Lower lobe of right lung (tissue), 2 donors: ENCODE data around the gene MGMT. TPM values are rescaled to one million over a fixed set of nuclear protein-coding genes. Genes with fewer than 3 reads are reported as not detected.

ENCODE experiments used
- ATAC-seq, 2 donors: fragments of 200-7000 bp; cut with Tn5 transposase; one replicate each; pipeline ENCODE4 v1.9.1; 2020 to 2022; ENCODE audit warnings: mild to moderate bottlenecking in 2 of 2, moderate library complexity in 2 of 2
- DNase-seq: peaks from one replicate; pipeline ENCODE4 v3.0.0-alpha.2; 2020
- H3K27ac ChIP-seq: fragments of 200-600 bp; one replicate; pipeline ENCODE4 v1.8.0; 2022
- H3K27me3 ChIP-seq: fragments of 200-600 bp; one replicate; pipeline ENCODE4 v1.8.0; 2022; ENCODE audit warnings: low read depth
- H3K36me3 ChIP-seq: fragments of 200-600 bp; one replicate; pipeline ENCODE4 v1.8.0; 2022; ENCODE audit warnings: mild to moderate bottlenecking
- H3K4me1 ChIP-seq: fragments of 200-600 bp; one replicate; pipeline ENCODE4 v1.8.0; 2022
- H3K4me3 ChIP-seq: fragments of 200-600 bp; one replicate; pipeline ENCODE4 v1.8.0; 2022; ENCODE audit warnings: mild to moderate bottlenecking
- H3K9me3 ChIP-seq: fragments of 200-600 bp; one replicate; pipeline ENCODE4 v1.8.0; 2022
- intact Hi-C: fragments of 100-400 bp; cut with DNase I; formaldehyde crosslinking; loops from one replicate; pipeline ENCODE4 v1.11.0; 2022
- total RNA-seq: library from RNA; stranded (reverse); fragmentation: NEBNext Ultra II Directional; extraction: Animal tissue kit (Norgen Biotek cat#: 25700); gene quantifications from one replicate; pipeline ENCODE4 v1.2.1, GENCODE V29; 2021
- TF ChIP-seq, protein P1 (sequence below): fragments of 200-600 bp; IDR thresholded peaks from one replicate; pipeline ENCODE4 v1.8.0; 2022; ENCODE audit warnings: antibody characterized with exemption, mild to moderate bottlenecking
- donor health status: DM: no; HTN: yes; CAD: no; lungs with severe emphysema.

MGMT gene
- total RNA-seq, 1 donor from 2014 or later = 19.9 TPM

DNA sequence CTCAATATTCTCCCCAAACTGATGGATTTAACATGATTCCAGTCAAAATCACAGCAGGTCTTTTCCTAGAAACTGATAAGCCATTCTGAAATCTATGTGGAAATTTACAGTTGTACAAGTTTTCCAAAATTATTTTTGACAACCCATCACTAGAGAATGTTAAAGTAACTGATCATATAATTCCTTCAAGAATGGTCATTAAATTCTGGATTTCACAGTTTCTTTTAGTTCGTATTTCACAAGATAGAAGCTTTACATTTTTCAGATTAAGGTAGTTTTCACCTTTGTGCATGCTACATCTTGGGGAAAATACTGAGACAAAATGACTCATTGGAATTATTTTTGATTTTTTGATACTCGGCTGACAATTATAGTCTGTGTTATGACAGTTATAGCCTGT, 174.3 kb downstream of the MGMT start:
- TF ChIP-seq, protein P1, sequence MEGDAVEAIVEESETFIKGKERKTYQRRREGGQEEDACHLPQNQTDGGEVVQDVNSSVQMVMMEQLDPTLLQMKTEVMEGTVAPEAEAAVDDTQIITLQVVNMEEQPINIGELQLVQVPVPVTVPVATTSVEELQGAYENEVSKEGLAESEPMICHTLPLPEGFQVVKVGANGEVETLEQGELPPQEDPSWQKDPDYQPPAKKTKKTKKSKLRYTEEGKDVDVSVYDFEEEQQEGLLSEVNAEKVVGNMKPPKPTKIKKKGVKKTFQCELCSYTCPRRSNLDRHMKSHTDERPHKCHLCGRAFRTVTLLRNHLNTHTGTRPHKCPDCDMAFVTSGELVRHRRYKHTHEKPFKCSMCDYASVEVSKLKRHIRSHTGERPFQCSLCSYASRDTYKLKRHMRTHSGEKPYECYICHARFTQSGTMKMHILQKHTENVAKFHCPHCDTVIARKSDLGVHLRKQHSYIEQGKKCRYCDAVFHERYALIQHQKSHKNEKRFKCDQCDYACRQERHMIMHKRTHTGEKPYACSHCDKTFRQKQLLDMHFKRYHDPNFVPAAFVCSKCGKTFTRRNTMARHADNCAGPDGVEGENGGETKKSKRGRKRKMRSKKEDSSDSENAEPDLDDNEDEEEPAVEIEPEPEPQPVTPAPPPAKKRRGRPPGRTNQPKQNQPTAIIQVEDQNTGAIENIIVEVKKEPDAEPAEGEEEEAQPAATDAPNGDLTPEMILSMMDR = no peak
- Histone ChIP-seq H3K9me3 (no peaks in the 10 kb centered on the region), H3K4me3 (no peak overlapping the region), H3K36me3 (no peaks in the 10 kb centered on the region), H3K27me3 (no peaks in the 10 kb centered on the region), H3K27ac (no peak overlapping the region), H3K4me1 (no peaks in the 10 kb centered on the region)
- intact Hi-C loops = no loop called here
- no peak for DNase-seq
- ATAC-seq = no peak

GRCh38 chr10:129641982-129642381, 174.9 kb downstream of the MGMT start:
- TF ChIP-seq, protein P1 = no peak
- ATAC-seq = no peak
- no peaks in the 10 kb centered on the region for H3K36me3 ChIP-seq
- H3K4me3 ChIP-seq = no peak overlapping the region
- H3K27ac ChIP-seq = no peak overlapping the region
- H3K4me1 ChIP-seq = no peaks in the 10 kb centered on the region
- no peaks in the 10 kb centered on the region for H3K9me3 ChIP-seq
- intact Hi-C loops = no loop called here
- no peak for DNase-seq
- no peaks in the 10 kb centered on the region for H3K27me3 ChIP-seq

- no peak overlapping the region for H3K4me3 ChIP-seq
- H3K27me3 ChIP-seq = no peaks in the 10 kb centered on the region
- DNase-seq = no peak
- no peaks in the 10 kb centered on the region for H3K36me3 ChIP-seq
- no peaks in the 10 kb centered on the region for H3K9me3 ChIP-seq
- ATAC-seq = no peak
- no peaks in the 10 kb centered on the region for H3K4me1 ChIP-seq
- TF ChIP-seq, protein P1 = no peak
- intact Hi-C loops = no loop called here
- no peak overlapping the region for H3K27ac ChIP-seq
Measured at GRCh38 chr10:129642427-129642826, 175.4 kb downstream of the MGMT start.

DNA sequence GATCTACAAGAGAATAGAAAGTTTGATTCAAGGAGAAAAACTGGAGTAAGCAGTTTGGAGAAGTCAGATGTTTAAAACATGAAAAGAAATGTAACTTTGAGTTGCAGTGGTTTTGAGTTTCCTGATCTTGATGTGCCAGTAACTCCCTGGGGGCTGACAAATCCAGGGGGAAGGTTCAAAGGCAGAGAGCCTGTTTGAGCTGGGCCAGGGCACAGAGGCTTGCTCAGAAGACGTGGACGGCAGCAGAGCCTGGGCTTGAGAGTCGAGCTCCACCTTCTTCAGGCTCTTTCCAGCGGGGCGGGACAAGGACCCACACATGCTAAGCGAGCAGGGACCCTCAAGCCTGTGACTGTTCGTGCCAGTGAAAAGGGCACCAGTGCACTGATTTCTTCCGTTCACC, 176.2 kb downstream of the MGMT start:
- Histone ChIP-seq H3K27ac (no peak overlapping the region), H3K4me1 (no peaks in the 10 kb centered on the region), H3K27me3 (no peaks in the 10 kb centered on the region), H3K9me3 (no peaks in the 10 kb centered on the region), H3K4me3 (no peak overlapping the region), H3K36me3 (no peaks in the 10 kb centered on the region)
- intact Hi-C loops = no loop called here
- TF ChIP-seq, protein P1 = no peak
- no peak for DNase-seq
- no peak for ATAC-seq

GRCh38 chr10:129645487-129645886, 178.4 kb downstream of the MGMT start:
- H3K4me3 ChIP-seq = no peak overlapping the region
- ATAC-seq = no peak
- TF ChIP-seq, protein P1 = no peak
- no peaks in the 10 kb centered on the region for H3K9me3 ChIP-seq
- no peak for DNase-seq
- H3K36me3 ChIP-seq = no peaks in the 10 kb centered on the region
- no peaks in the 10 kb centered on the region for H3K4me1 ChIP-seq
- no peak overlapping the region for H3K27ac ChIP-seq
- H3K27me3 ChIP-seq = no peaks in the 10 kb centered on the region
- intact Hi-C loops = no loop called here

- ATAC-seq = no peak
- H3K27ac ChIP-seq = no peak overlapping the region
- no peak overlapping the region for H3K4me3 ChIP-seq
- intact Hi-C loops = no loop called here
- no peaks in the 10 kb centered on the region for H3K4me1 ChIP-seq
- H3K9me3 ChIP-seq = no peaks in the 10 kb centered on the region
- no peaks in the 10 kb centered on the region for H3K36me3 ChIP-seq
- DNase-seq = no peak
- H3K27me3 ChIP-seq = no peaks in the 10 kb centered on the region
- TF ChIP-seq, protein P1 = no peak
Measured at GRCh38 chr10:129646973-129647372, 179.9 kb downstream of the MGMT start.
